Femur (tissue), 1 donor: ENCODE measurements around the gene FBXO40.
A peak's percentile ranks its signal among the peaks of the same experiment; 100 is the strongest.

Source experiments
- DNase-seq: peaks from one replicate; pipeline ENCODE4 v3.0.0-alpha.2; 2017

The FBXO40 gene

GRCh38 chr3:121621491-121621890 lies 28.3 kb downstream of the FBXO40 start:
- DNase-seq: no peak

- DNase-seq: no peak
These were observed 31.1 kb downstream of the FBXO40 start for GRCh38 chr3:121624147-121624899.

- DNase-seq: no peak
These were observed 33.3 kb downstream of the FBXO40 start for GRCh38 chr3:121626495-121626894.

- no peak for DNase-seq
These were observed 34.0 kb downstream of the FBXO40 start for GRCh38 chr3:121627211-121627610.

- no peak for DNase-seq
These were observed 34.4 kb downstream of the FBXO40 start for GRCh38 chr3:121627622-121628021.

GRCh38 chr3:121629601-121630000 lies 36.4 kb downstream of the FBXO40 start:
- no peak for DNase-seq

GRCh38 chr3:121630355-121630754 lies 37.2 kb downstream of the FBXO40 start:
- no peak for DNase-seq

- no peak for DNase-seq
These were observed 44.7 kb downstream of the FBXO40 start for GRCh38 chr3:121637922-121638321.

- DNase-seq: no peak
These were observed 47.9 kb downstream of the FBXO40 start for GRCh38 chr3:121641127-121641526.

- no peak for DNase-seq
These were observed 49.6 kb downstream of the FBXO40 start for GRCh38 chr3:121642601-121643314.

- DNase-seq: no peak
These were observed 51.9 kb downstream of the FBXO40 start for GRCh38 chr3:121645054-121645453.

GRCh38 chr3:121648219-121648958 lies 55.2 kb downstream of the FBXO40 start:
- DNase-seq: no peak

- no peak for DNase-seq
These were observed 56.5 kb downstream of the FBXO40 start for GRCh38 chr3:121649645-121650044.

GRCh38 chr3:121651684-121652083 lies 58.5 kb downstream of the FBXO40 start:
- DNase-seq: no peak

- no peak for DNase-seq
These were observed 61.6 kb downstream of the FBXO40 start for GRCh38 chr3:121654493-121655385.

GRCh38 chr3:121658716-121659435 lies 65.7 kb downstream of the FBXO40 start:
- DNase-seq: no peak

GRCh38 chr3:121659586-121659985 lies 66.4 kb downstream of the FBXO40 start:
- no peak for DNase-seq

- peak; percentile 56 for DNase-seq
These were observed 67.4 kb downstream of the FBXO40 start, which contains the start of gene HCLS1 for GRCh38 chr3:121660356-121661171. Gene HCLS1 (minus strand): TSS chr3:121660903. CDS start chr3:121658347, 2,556 bp downstream.

GRCh38 chr3:121661376-121661775 lies 68.2 kb downstream of the FBXO40 start:
- DNase-seq: no peak

- no peak for DNase-seq
These were observed 69.6 kb downstream of the FBXO40 start for GRCh38 chr3:121662742-121663141.
